Effector memory CD8-positive, alpha-beta T cell (primary cell): ENCODE data around the gene STK32A.

Experiments
- ATAC-seq: fragments of 150-1000 bp; cut with Tn5 transposase; replicated peaks from 2 replicates; pipeline ENCODE4 v1.10.0; 2021; ENCODE audit warnings: mild to moderate bottlenecking, moderate library complexity
- DNase-seq, 3 experiments: peaks; one replicate each; pipeline ENCODE4 v3.0.0; 2021
- H3K27ac Mint-ChIP-seq, 2 donors: one replicate each; pipeline ENCODE4 v1.8.0; 2022; ENCODE audit warnings: mild to moderate bottlenecking in 2 of 2, mixed read lengths in 2 of 2, moderate library complexity in 2 of 2
- H3K27me3 Mint-ChIP-seq, 2 donors: one replicate each; pipeline ENCODE4 v1.8.0; 2022; ENCODE audit warnings: mixed read lengths in 2 of 2
- H3K36me3 Mint-ChIP-seq: one replicate; pipeline ENCODE4 v1.8.0; 2022; ENCODE audit warnings: mild to moderate bottlenecking, moderate library complexity, mixed read lengths; ENCODE audit not compliant: insufficient read depth
- H3K4me1 Mint-ChIP-seq, 2 donors: one replicate each; pipeline ENCODE4 v1.8.0; 2022; ENCODE audit warnings: low read depth in 2 of 2, mixed read lengths in 2 of 2
- H3K4me3 Mint-ChIP-seq, 2 donors: one replicate each; pipeline ENCODE4 v1.8.0; 2022; ENCODE audit warnings: mild to moderate bottlenecking in 2 of 2, mixed read lengths in 2 of 2, moderate library complexity in 2 of 2
- H3K9me3 Mint-ChIP-seq, 2 donors: one replicate each; pipeline ENCODE4 v1.8.0; 2022; ENCODE audit warnings: mixed read lengths in 2 of 2

The STK32A gene

GRCh38 chr5:147437161-147437596 is 202.4 kb downstream of the STK32A start:
- Mint-ChIP-seq H3K27me3 (peaks cover 26 to 32% of the 10 kb centered on the region in 2 donors), H3K4me1 (no peaks in the 10 kb centered on the region), H3K4me3 (no peak overlapping the region), H3K36me3 (no peaks in the 10 kb centered on the region), H3K27ac (no peak overlapping the region), H3K9me3 (no peaks in the 10 kb centered on the region)
- no peak for ATAC-seq
- no peak for DNase-seq
